HepG2 (cell line): ENCODE measurements around the gene RTEL1. TPM values are rescaled to one million over a fixed set of nuclear protein-coding genes. Genes with fewer than 3 reads are reported as not detected.
A peak's percentile ranks its signal among the peaks of the same experiment; 100 is the strongest.

Source experiments
- ATF1 ChIP-seq: IDR thresholded peaks from 2 replicates; pipeline ENCODE4 v1.6.1; 2016; ENCODE audit warnings: mild to moderate bottlenecking, control low read depth
- ATRX ChIP-seq: sonication (generic); formaldehyde crosslinking; IDR thresholded peaks from 2 replicates; pipeline ENCODE4 v1.4.0; 2020; ENCODE audit warnings: missing genetic modification reagents, borderline replicate concordance
- EED ChIP-seq: sonication (generic); formaldehyde crosslinking; IDR thresholded peaks from 2 replicates; pipeline ENCODE4 v1.5.0; 2020; ENCODE audit warnings: mild to moderate bottlenecking, missing genetic modification reagents
- GABPA ChIP-seq, 2 experiments: IDR thresholded peaks; 2 replicates each; pipeline ENCODE4 v1.6.1; 2011 to 2016; ENCODE audit warnings: low read depth in 2 of 2, low read length in 1 of 2, missing biosample characterization in 1 of 2, missing genetic modification characterization in 1 of 2
- KDM5B ChIP-seq: sonication (generic); formaldehyde crosslinking; IDR thresholded peaks from 2 replicates; pipeline ENCODE4 v1.4.0; 2020; ENCODE audit warnings: missing genetic modification reagents, mild to moderate bottlenecking, borderline replicate concordance
- KLF13 ChIP-seq: sonication (generic); formaldehyde crosslinking; IDR thresholded peaks from 2 replicates; pipeline ENCODE4 v1.4.0; 2020; ENCODE audit warnings: mild to moderate bottlenecking, missing genetic modification reagents
- NFYC ChIP-seq: IDR thresholded peaks from 2 replicates; pipeline ENCODE4 v1.6.1; 2016; ENCODE audit warnings: missing genetic modification reagents, missing compliant biosample characterization
- NRL ChIP-seq: sonication (generic); formaldehyde crosslinking; IDR thresholded peaks from 2 replicates; pipeline ENCODE4 v1.5.0; 2020; ENCODE audit warnings: missing genetic modification reagents, mild to moderate bottlenecking, moderate library complexity, borderline replicate concordance
- POGZ ChIP-seq: sonication (generic); formaldehyde crosslinking; IDR thresholded peaks from 2 replicates; pipeline ENCODE4 v1.4.0; 2020; ENCODE audit warnings: mild to moderate bottlenecking, missing genetic modification reagents
- POLR2A ChIP-seq, 2 experiments: IDR thresholded peaks; 2 replicates each; pipeline ENCODE4 v1.6.1; 2011; ENCODE audit warnings: low read depth in 2 of 2, low read length in 2 of 2, mild to moderate bottlenecking in 1 of 2, moderate library complexity in 1 of 2; ENCODE audit not compliant: insufficient read depth in 1 of 2
- ZMYM3 ChIP-seq: sonication (generic); formaldehyde crosslinking; IDR thresholded peaks from 2 replicates; pipeline ENCODE4 v1.5.1; 2020; ENCODE audit warnings: mild to moderate bottlenecking, missing genetic modification reagents
- ZNF121 ChIP-seq: sonication (generic); formaldehyde crosslinking; IDR thresholded peaks from 2 replicates; pipeline ENCODE4 v1.5.0; 2020; ENCODE audit warnings: mild to moderate bottlenecking, missing genetic modification reagents
- ZNF256 ChIP-seq: sonication (generic); formaldehyde crosslinking; conservative IDR thresholded peaks from 2 replicates; pipeline ENCODE4 v1.4.0; 2020; ENCODE audit warnings: missing genetic modification reagents
- ZNF30 ChIP-seq: sonication (generic); formaldehyde crosslinking; IDR thresholded peaks from 2 replicates; pipeline ENCODE4 v1.5.0; 2020; ENCODE audit warnings: mild to moderate bottlenecking, missing genetic modification reagents
- ZNF589 ChIP-seq: sonication (generic); formaldehyde crosslinking; conservative IDR thresholded peaks from 2 replicates; pipeline ENCODE4 v1.8.0; 2022; ENCODE audit warnings: mild to moderate bottlenecking, moderate library complexity, missing genetic modification reagents
- polyA plus RNA-seq, 8 experiments: library from polyadenylated mRNA; depleted of rRNA in 3 of 8; stranded (reverse) in 7 of 8; unstranded in 1 of 8; fragments of >200 nt; fragmentation: Illumina TruSeq in 4 of 8; extraction: Trizol in 4 of 8; gene quantifications; 2 replicates each; pipeline versions ENCODE4 v1.2.1 to v1.2.3, GENCODE V29; 2011 to 2016; ENCODE audit warnings: low read depth in 4 of 8, missing spikeins in 1 of 8, mixed read lengths in 1 of 8; ENCODE audit not compliant: insufficient read depth in 1 of 8
- total RNA-seq, 5 experiments: library from RNA; depleted of rRNA; stranded (reverse); fragments of >200 nt; fragmentation: Illumina TruSeq; extraction: Trizol; gene quantifications; 2 replicates each; pipeline ENCODE4 v1.2.3, GENCODE V29; 2016; ENCODE audit warnings: low read depth in 1 of 5
- TF ChIP-seq, protein P1 (sequence below): IDR thresholded peaks from 2 replicates; pipeline ENCODE4 v1.6.1; 2018; ENCODE audit warnings: missing genetic modification reagents, mild to moderate bottlenecking, missing compliant biosample characterization
- TF ChIP-seq, protein P2 (sequence below): sonication (generic); formaldehyde crosslinking; IDR thresholded peaks from 2 replicates; pipeline ENCODE4 v1.8.0; 2022; ENCODE audit warnings: missing genetic modification reagents, mild to moderate bottlenecking, inconsistent platforms, borderline replicate concordance
- TF ChIP-seq, protein P3 (sequence below): sonication (generic); formaldehyde crosslinking; IDR thresholded peaks from 2 replicates; pipeline ENCODE4 v1.4.0; 2020; ENCODE audit warnings: missing genetic modification reagents
- TF ChIP-seq, protein P4 (sequence below): sonication (generic); formaldehyde crosslinking; IDR thresholded peaks from 2 replicates; pipeline ENCODE4 v1.4.0; 2020; ENCODE audit warnings: missing genetic modification reagents
- TF ChIP-seq, protein P5 (sequence below): sonication (generic); formaldehyde crosslinking; IDR thresholded peaks from 2 replicates; pipeline ENCODE4 v1.4.0; 2020; ENCODE audit warnings: missing genetic modification reagents, borderline replicate concordance

RTEL1 gene
- total and polyA plus RNA-seq, 2 of the 13 experiments (the other 11 are each of a cell fraction or from before 2014, with no cell fraction given) = 21.8 to 36.4 TPM

DNA sequence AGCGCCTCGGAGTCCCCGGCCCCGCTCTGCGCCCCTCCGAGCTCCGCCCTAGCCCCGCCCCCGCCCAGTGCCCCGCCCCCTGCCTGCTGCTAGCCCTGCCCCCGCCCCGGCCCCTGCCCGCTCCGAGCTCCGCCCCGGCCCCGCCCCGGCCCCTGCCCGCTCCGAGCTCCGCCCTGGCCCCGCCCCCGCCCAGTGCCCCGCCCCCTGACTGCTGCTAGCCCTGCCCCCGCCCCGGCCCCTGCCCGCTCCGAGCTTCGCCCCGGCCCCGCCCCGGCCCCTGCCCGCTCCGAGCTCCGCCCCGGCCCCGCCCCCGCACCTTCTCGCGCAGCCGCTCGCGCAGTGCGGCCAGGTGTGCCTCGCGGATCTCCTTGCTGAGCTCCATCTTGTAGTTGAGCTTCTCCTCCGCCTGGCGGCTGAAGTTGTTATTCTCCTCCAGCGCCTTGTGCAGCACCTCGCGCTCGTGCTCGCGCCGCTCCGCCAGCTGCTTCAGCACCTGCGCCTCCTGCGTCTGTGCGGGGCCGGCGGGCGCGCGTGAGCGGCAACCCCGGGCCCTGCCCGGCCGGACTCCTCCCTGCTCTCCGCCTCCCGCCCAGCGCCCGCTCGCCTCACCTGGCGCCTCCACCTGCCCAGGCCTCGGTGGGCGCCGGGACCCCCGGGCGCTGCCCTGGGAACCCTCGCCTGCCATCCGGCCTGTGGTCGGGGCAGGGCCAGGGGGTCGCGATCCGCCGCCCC lies 16.2 kb upstream of the RTEL1 start (continued):
- TF ChIP-seq GABPA (IDR thresholded peaks at IDR 0.05; ENCODE audit: low read depth, low read length) (no peak), GABPA (CRISPR knock-in tag; IDR thresholded peaks at IDR 0.05; ENCODE audit: low read depth) (no peak), ZNF121 (CRISPR knock-in tag) (no peak), NFYC (CRISPR knock-in tag) (no peak), ZNF589 (CRISPR knock-in tag) (peak; percentile 36; the same call in 1 of the 2 replicates), POLR2A (IDR thresholded peaks at IDR 0.05; ENCODE audit: insufficient read depth in 1 of 2, low read depth in 2 of 2, low read length in 2 of 2) (peak; percentile 41 to 73; a peak in 3 of 4 replicates), EED (CRISPR knock-in tag) (no peak), KDM5B (CRISPR knock-in tag) (no peak), NRL (CRISPR knock-in tag) (no peak), ATF1 (CRISPR knock-in tag) (no peak), ZNF256 (CRISPR knock-in tag) (no peak), KLF13 (CRISPR knock-in tag) (no peak), ZNF30 (no peak), ATRX (CRISPR knock-in tag) (no peak), ZMYM3 (CRISPR knock-in tag) (no peak), POGZ (CRISPR knock-in tag) (0 out of 2 replicates have a peak, but pooled peaks have one; percentile 7)
- TF ChIP-seq, protein P1, sequence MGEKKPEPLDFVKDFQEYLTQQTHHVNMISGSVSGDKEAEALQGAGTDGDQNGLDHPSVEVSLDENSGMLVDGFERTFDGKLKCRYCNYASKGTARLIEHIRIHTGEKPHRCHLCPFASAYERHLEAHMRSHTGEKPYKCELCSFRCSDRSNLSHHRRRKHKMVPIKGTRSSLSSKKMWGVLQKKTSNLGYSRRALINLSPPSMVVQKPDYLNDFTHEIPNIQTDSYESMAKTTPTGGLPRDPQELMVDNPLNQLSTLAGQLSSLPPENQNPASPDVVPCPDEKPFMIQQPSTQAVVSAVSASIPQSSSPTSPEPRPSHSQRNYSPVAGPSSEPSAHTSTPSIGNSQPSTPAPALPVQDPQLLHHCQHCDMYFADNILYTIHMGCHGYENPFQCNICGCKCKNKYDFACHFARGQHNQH = peak; percentile 56; the same call in 1 of the 2 replicates
- TF ChIP-seq, protein P2, sequence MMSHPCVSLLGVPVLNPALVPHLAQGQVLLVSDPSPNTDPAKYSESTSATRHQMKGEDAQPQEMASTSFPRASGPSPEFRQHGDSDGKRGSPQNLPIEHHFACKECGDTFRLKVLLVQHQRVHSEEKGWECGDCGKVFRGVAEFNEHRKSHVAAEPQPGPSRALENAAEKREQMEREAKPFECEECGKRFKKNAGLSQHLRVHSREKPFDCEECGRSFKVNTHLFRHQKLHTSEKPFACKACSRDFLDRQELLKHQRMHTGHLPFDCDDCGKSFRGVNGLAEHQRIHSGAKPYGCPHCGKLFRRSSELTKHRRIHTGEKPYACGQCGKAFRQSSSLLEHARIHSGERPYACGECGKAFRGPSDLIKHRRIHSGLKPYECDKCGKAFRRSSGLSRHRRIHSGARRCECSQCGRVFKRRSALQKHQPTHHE (CRISPR knock-in tag) = no peak
- TF ChIP-seq, protein P3, sequence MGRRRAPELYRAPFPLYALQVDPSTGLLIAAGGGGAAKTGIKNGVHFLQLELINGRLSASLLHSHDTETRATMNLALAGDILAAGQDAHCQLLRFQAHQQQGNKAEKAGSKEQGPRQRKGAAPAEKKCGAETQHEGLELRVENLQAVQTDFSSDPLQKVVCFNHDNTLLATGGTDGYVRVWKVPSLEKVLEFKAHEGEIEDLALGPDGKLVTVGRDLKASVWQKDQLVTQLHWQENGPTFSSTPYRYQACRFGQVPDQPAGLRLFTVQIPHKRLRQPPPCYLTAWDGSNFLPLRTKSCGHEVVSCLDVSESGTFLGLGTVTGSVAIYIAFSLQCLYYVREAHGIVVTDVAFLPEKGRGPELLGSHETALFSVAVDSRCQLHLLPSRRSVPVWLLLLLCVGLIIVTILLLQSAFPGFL (CRISPR knock-in tag) = no peak
- TF ChIP-seq, protein P4, sequence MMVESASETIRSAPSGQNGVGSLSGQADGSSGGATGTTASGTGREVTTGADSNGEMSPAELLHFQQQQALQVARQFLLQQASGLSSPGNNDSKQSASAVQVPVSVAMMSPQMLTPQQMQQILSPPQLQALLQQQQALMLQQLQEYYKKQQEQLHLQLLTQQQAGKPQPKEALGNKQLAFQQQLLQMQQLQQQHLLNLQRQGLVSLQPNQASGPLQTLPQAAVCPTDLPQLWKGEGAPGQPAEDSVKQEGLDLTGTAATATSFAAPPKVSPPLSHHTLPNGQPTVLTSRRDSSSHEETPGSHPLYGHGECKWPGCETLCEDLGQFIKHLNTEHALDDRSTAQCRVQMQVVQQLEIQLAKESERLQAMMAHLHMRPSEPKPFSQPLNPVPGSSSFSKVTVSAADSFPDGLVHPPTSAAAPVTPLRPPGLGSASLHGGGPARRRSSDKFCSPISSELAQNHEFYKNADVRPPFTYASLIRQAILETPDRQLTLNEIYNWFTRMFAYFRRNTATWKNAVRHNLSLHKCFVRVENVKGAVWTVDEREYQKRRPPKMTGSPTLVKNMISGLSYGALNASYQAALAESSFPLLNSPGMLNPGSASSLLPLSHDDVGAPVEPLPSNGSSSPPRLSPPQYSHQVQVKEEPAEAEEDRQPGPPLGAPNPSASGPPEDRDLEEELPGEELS = no peak
- TF ChIP-seq, protein P5, sequence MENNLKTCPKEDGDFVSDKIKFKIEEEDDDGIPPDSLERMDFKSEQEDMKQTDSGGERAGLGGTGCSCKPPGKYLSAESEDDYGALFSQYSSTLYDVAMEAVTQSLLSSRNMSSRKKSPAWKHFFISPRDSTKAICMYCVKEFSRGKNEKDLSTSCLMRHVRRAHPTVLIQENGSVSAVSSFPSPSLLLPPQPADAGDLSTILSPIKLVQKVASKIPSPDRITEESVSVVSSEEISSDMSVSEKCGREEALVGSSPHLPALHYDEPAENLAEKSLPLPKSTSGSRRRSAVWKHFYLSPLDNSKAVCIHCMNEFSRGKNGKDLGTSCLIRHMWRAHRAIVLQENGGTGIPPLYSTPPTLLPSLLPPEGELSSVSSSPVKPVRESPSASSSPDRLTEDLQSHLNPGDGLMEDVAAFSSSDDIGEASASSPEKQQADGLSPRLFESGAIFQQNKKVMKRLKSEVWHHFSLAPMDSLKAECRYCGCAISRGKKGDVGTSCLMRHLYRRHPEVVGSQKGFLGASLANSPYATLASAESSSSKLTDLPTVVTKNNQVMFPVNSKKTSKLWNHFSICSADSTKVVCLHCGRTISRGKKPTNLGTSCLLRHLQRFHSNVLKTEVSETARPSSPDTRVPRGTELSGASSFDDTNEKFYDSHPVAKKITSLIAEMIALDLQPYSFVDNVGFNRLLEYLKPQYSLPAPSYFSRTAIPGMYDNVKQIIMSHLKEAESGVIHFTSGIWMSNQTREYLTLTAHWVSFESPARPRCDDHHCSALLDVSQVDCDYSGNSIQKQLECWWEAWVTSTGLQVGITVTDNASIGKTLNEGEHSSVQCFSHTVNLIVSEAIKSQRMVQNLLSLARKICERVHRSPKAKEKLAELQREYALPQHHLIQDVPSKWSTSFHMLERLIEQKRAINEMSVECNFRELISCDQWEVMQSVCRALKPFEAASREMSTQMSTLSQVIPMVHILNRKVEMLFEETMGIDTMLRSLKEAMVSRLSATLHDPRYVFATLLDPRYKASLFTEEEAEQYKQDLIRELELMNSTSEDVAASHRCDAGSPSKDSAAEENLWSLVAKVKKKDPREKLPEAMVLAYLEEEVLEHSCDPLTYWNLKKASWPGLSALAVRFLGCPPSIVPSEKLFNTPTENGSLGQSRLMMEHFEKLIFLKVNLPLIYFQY (CRISPR knock-in tag) = 0 out of 2 replicates have a peak, but pooled peaks have one; percentile 35
